SH-SY5Y (cell line): ENCODE data around the gene PPP1R2C.

Source experiments
- GATA2 ChIP-seq: IDR thresholded peaks from 2 replicates; pipeline ENCODE4 v1.6.1; 2011; ENCODE audit warnings: mild to moderate bottlenecking, low read depth, low read length
- GATA3 ChIP-seq: IDR thresholded peaks from 2 replicates; pipeline ENCODE4 v1.6.1; 2011; ENCODE audit warnings: low read depth, mild to moderate bottlenecking, low read length, moderate library complexity

DNA sequence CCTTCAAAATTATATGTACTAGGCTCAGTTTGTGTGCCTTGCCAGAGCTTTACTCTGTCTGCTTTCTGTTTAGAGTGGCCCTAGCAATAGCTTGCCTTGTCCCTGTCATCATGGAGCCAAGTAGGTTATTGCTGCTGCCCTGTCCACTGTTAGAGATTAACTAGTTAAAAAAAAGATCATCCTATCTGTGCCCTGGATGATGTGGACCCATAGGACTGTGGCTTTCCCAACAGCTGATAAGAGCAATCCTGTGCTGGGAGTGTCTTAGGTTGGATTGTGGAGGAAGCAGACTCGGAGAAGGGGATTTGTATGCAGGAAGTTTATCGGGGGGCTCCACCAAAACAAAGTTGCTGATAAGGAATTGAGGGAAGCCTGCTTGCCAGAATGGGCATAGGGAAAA lies 23.8 kb downstream of the PPP1R2C start:
- TF ChIP-seq GATA3 (no peak), GATA2 (no peak)
